OCI-LY1 (cell line): Measurements from ENCODE around the gene BPIFA2.

Experiments
- H2AFZ ChIP-seq: fragments of 200-600 bp; sonication (generic), shearing (Covaris generic); 2 replicates; pipeline ENCODE4 v1.6.0; 2014; ENCODE audit warnings: antibody characterized with exemption, mild to moderate bottlenecking, low read length
- H3F3A ChIP-seq: fragments of 200-600 bp; sonication (generic), shearing (Covaris generic); 2 replicates; pipeline ENCODE4 v1.6.0; 2014; ENCODE audit warnings: mild to moderate bottlenecking, antibody characterized with exemption, low read length, moderate library complexity; ENCODE audit not compliant: insufficient read depth
- H3K27ac ChIP-seq: fragments of 200-600 bp; sonication (generic); 2 replicates; pipeline ENCODE4 v1.5.1; 2014; ENCODE audit warnings: low read length, mixed run types, mild to moderate bottlenecking, low read depth; ENCODE audit not compliant: poor library complexity, severe bottlenecking
- H3K27me3 ChIP-seq: fragments of 200-600 bp; sonication (generic); 2 replicates; pipeline ENCODE4 v1.6.0; 2014; ENCODE audit warnings: antibody characterized with exemption, mild to moderate bottlenecking, low read length, moderate library complexity; ENCODE audit not compliant: insufficient read depth
- H3K36me3 ChIP-seq: fragments of 200-600 bp; sonication (generic); 2 replicates; pipeline ENCODE4 v1.6.1; 2014; ENCODE audit warnings: mild to moderate bottlenecking, antibody characterized with exemption, low read length, moderate library complexity, mixed read lengths; ENCODE audit not compliant: insufficient read depth
- H3K4me1 ChIP-seq: fragments of 200-600 bp; sonication (generic); 2 replicates; pipeline ENCODE4 v1.5.1; 2014; ENCODE audit warnings: mild to moderate bottlenecking, low read length, moderate library complexity; ENCODE audit not compliant: insufficient read depth, severe bottlenecking
- H3K4me2 ChIP-seq: fragments of 200-600 bp; sonication (generic), shearing (Covaris generic); 2 replicates; pipeline ENCODE4 v1.6.1; 2014; ENCODE audit warnings: low read length
- H3K4me3 ChIP-seq: fragments of 200-600 bp; sonication (generic); 2 replicates; pipeline ENCODE4 v1.5.1; 2014; ENCODE audit warnings: low read length, low read depth, mild to moderate bottlenecking, mixed read lengths; ENCODE audit not compliant: poor library complexity, severe bottlenecking
- H3K79me2 ChIP-seq: fragments of 200-600 bp; shearing (Covaris generic); 2 replicates; pipeline ENCODE4 v1.6.1; 2016; ENCODE audit warnings: mixed run types, low read length, mixed read lengths; ENCODE audit not compliant: insufficient read depth
- H3K9ac ChIP-seq: fragments of 200-600 bp; sonication (generic), shearing (Covaris generic); 2 replicates; pipeline ENCODE4 v1.6.1; 2014; ENCODE audit warnings: mild to moderate bottlenecking, low read length, mixed read lengths
- H3K9me2 ChIP-seq: fragments of 200-600 bp; sonication (generic), shearing (Covaris generic); 2 replicates; pipeline ENCODE4 v1.6.1; 2014; ENCODE audit warnings: low read depth, mild to moderate bottlenecking, low read length, mixed read lengths
- H3K9me3 ChIP-seq: fragments of 200-600 bp; shearing (Covaris generic); 2 replicates; pipeline ENCODE4 v1.6.1; 2014; ENCODE audit warnings: low read length, mixed read lengths
- H4K20me1 ChIP-seq: fragments of 200-600 bp; sonication (generic), shearing (Covaris generic); 2 replicates; pipeline ENCODE4 v1.6.0; 2016; ENCODE audit warnings: mild to moderate bottlenecking, low read length; ENCODE audit not compliant: insufficient read depth
- CTCF ChIP-seq: fragments of 200-600 bp; sonication (generic), shearing (Covaris generic); IDR thresholded peaks from 2 replicates; pipeline ENCODE4 v1.5.1; 2017; ENCODE audit warnings: mild to moderate bottlenecking, antibody characterized with exemption, low read length, moderate library complexity, mixed read lengths
- EZH2 ChIP-seq: fragments of 200-600 bp; sonication (generic), shearing (Covaris generic); IDR thresholded peaks from 2 replicates; pipeline ENCODE4 v1.8.0; 2017; ENCODE audit warnings: borderline replicate concordance, mixed run types, mild to moderate bottlenecking, antibody characterized with exemption, low read length, moderate library complexity, mixed read lengths

The BPIFA2 gene

DNA sequence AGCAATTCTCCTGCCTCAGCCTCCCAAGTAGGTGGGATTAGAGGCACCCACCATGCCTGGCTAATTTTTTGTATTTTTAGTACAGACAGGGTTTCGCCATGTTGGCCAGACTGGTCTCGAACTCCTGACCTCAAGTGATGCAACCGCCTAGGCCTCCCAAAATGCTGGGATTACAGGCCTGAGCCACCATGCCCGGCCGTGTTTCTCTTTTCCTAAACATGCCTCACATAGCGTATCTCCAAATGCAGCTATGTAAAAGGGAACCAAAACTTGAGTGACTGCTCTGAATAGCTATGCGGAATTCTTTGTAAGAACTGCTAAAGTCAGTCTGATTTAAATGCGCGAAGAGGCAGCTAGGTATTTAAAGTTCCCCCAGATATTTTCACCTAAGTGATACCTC, 20.5 kb downstream of the BPIFA2 start:
- Histone ChIP-seq H3K36me3 (no peaks in the 10 kb centered on the region), H3K9me3 (no peaks in the 10 kb centered on the region), H3K4me3 (no peak overlapping the region), H2AFZ (no peak overlapping the region), H4K20me1 (no peaks in the 10 kb centered on the region), H3K9ac (no peak overlapping the region), H3K9me2 (no peaks in the 10 kb centered on the region), H3F3A (no peaks in the 10 kb centered on the region), H3K27ac (no peak overlapping the region), H3K27me3 (no peaks in the 10 kb centered on the region; the same call in 1 of the 2 replicates), H3K4me1 (no peaks in the 10 kb centered on the region), H3K79me2 (no peaks in the 10 kb centered on the region), H3K4me2 (no peak overlapping the region)
- TF ChIP-seq CTCF (no peak), EZH2 (no peak)

DNA sequence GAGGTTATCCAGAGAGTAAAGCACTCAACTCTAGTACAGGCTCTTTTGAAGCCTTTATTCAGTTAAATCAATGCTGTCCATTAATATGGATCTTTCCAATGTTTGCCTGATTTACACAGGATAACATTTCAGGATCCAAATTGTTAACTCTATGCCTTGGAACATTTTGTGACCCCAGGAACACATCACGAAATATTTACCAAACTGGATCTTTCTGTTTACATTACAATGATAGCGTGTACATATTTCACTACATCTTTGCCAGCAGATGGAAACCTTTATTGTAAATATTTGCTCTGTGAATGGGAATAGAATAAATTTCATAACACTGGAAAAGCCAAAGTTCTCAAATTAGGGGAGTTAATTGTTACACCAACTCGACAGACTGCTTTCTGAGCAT, 23.5 kb downstream of the BPIFA2 start:
- no peaks in the 10 kb centered on the region; the same call in 1 of the 2 replicates for H3K27me3 ChIP-seq

GRCh38 chr20:33191955-33192354, 24.0 kb downstream of the BPIFA2 start:
- Histone ChIP-seq H3K9me2 (no peaks in the 10 kb centered on the region), H3K4me3 (no peak overlapping the region), H3F3A (no peaks in the 10 kb centered on the region), H3K4me2 (no peak overlapping the region), H3K36me3 (no peaks in the 10 kb centered on the region), H4K20me1 (no peaks in the 10 kb centered on the region), H3K9ac (no peak overlapping the region), H3K79me2 (no peaks in the 10 kb centered on the region), H3K9me3 (no peaks in the 10 kb centered on the region), H3K27me3 (no peaks in the 10 kb centered on the region; the same call in 1 of the 2 replicates), H2AFZ (no peak overlapping the region), H3K4me1 (no peaks in the 10 kb centered on the region), H3K27ac (no peak overlapping the region)
- TF ChIP-seq CTCF (no peak), EZH2 (no peak)

More for the DNA sequence above, 23.5 kb downstream of the BPIFA2 start:
- no peaks in the 10 kb centered on the region for H3K36me3 ChIP-seq
- TF ChIP-seq EZH2 (no peak), CTCF (no peak)
- no peaks in the 10 kb centered on the region for H4K20me1 ChIP-seq
- H3K79me2 ChIP-seq: no peaks in the 10 kb centered on the region
- no peak overlapping the region for H3K4me3 ChIP-seq
- H3K4me2 ChIP-seq: no peak overlapping the region
- H3K4me1 ChIP-seq: no peaks in the 10 kb centered on the region
- no peaks in the 10 kb centered on the region for H3F3A ChIP-seq
- no peaks in the 10 kb centered on the region for H3K9me3 ChIP-seq
- no peak overlapping the region for H2AFZ ChIP-seq
- H3K9me2 ChIP-seq: no peaks in the 10 kb centered on the region
- H3K9ac ChIP-seq: no peak overlapping the region
- no peak overlapping the region for H3K27ac ChIP-seq
